Measurements from ENCODE around the gene SLC35D3.

DNA sequence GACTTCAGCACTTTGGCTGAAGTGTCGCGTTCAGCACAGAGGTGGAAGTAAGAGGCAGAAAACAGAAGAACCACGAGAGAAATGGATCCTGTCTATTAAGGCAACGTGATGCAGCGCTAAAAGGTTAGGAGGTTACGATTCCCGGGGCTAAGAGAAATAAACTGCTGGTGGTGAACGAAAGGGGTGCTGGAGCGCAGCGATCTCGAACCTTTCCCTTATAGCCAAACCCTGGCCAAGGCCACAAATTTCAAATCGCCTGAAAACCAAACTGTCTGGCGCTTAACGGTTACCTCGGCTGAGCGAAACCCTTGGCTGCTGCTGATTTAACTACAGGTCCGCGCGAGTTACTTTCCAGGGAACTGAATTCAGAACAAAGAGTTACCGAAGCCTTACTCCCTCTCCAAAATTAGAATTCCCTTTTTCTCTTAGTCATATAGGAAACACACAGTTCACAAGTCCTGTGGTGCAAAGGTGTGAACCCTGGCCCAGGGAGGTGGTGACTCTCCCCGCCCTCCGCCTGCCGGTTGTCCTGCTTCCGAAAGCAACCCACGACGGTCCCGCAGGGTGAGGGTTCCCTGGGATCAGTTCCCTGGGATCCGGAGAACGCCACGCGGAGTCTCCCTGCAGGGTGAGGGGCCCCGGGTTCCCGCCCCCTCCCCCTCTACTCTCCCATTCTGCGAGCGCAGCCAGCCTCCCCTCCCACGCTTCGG is 1.3 kb upstream of the SLC35D3 start:
- TF ChIP-seq, protein P1, sequence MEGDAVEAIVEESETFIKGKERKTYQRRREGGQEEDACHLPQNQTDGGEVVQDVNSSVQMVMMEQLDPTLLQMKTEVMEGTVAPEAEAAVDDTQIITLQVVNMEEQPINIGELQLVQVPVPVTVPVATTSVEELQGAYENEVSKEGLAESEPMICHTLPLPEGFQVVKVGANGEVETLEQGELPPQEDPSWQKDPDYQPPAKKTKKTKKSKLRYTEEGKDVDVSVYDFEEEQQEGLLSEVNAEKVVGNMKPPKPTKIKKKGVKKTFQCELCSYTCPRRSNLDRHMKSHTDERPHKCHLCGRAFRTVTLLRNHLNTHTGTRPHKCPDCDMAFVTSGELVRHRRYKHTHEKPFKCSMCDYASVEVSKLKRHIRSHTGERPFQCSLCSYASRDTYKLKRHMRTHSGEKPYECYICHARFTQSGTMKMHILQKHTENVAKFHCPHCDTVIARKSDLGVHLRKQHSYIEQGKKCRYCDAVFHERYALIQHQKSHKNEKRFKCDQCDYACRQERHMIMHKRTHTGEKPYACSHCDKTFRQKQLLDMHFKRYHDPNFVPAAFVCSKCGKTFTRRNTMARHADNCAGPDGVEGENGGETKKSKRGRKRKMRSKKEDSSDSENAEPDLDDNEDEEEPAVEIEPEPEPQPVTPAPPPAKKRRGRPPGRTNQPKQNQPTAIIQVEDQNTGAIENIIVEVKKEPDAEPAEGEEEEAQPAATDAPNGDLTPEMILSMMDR (IDR thresholded peaks at IDR 0.05), result no peak
- TF ChIP-seq EZH2 (IDR thresholded peaks at IDR 0.05), result no peak
- no peak for TF ChIP-seq EZH2phosphoT487 (IDR thresholded peaks at IDR 0.05)
